ENCODE measurements around the gene CFAP77. TPM values are rescaled to one million over a fixed set of nuclear protein-coding genes. Genes with fewer than 3 reads are reported as not detected.

The CFAP77 gene
- total RNA-seq, 1 donor from 2014 or later = 1.8 TPM

- TF ChIP-seq EZH2 (IDR thresholded peaks at IDR 0.05) = no peak
- TF ChIP-seq CTCF (IDR thresholded peaks at IDR 0.05) = no peak
- no peak for TF ChIP-seq EZH2phosphoT487 (IDR thresholded peaks at IDR 0.05)
- H3K4me3 ChIP-seq = no peak overlapping the region
- Mint-ChIP-seq H3K9me3 (no peaks in the 10 kb centered on the region), H3K36me3 (peaks cover 2% of the 10 kb centered on the region), H3K27me3 (ENCODE audit: insufficient read depth, low read depth) (peaks cover 10% of the 10 kb centered on the region), H3K4me3 (no peak overlapping the region), H3K4me1 (peaks cover 60% of the 10 kb centered on the region), H3K27ac (peak overlapping the region; percentile 95)
- peaks cover 21% of the 10 kb centered on the region for H3F3A ChIP-seq (ENCODE audit: low read depth)
- no peaks in the 10 kb centered on the region for H3K79me2 ChIP-seq (ENCODE audit: low read depth)
- H3K27ac ChIP-seq = no peak overlapping the region
- H3K9me3 ChIP-seq (ENCODE audit: low read depth) = no peaks in the 10 kb centered on the region
- no peaks in the 10 kb centered on the region for H4K20me1 ChIP-seq (ENCODE audit: low read depth)
- peaks cover 50% of the 10 kb centered on the region for H3K4me1 ChIP-seq
- no peaks in the 10 kb centered on the region for H3K36me3 ChIP-seq
- no peak overlapping the region for H3K9ac ChIP-seq
- peak; percentile 56 for DNase-seq (ENCODE audit: low spot score)
- peak overlapping the region; percentile 20 for H3K4me2 ChIP-seq
- no peak overlapping the region for H2AFZ ChIP-seq (replicated peaks)
- H3K27me3 ChIP-seq = no peaks in the 10 kb centered on the region
These were observed 133.9 kb downstream of the CFAP77 start for GRCh38 chr9:132543960-132544359.

- H3K4me3 Mint-ChIP-seq = peak overlapping the region; percentile 41
- H4K20me1 ChIP-seq (ENCODE audit: low read depth) = no peaks in the 10 kb centered on the region
These were observed 135.6 kb downstream of the CFAP77 start for GRCh38 chr9:132545578-132545977.

GRCh38 chr9:132546148-132547051 lies 136.4 kb downstream of the CFAP77 start:
- peaks cover 10% of the 10 kb centered on the region for H3K27me3 Mint-ChIP-seq (ENCODE audit: insufficient read depth, low read depth)
- peak overlapping the region; percentile 69 for H3K27ac Mint-ChIP-seq
- DNase-seq (ENCODE audit: low spot score) = peak; percentile 75
- Histone ChIP-seq H3K36me3 (no peaks in the 10 kb centered on the region), H3K9ac (no peak overlapping the region), H3K4me3 (peak overlapping the region; percentile 23), H3K9me3 (ENCODE audit: low read depth) (no peaks in the 10 kb centered on the region), H3K27me3 (no peaks in the 10 kb centered on the region), H3K79me2 (ENCODE audit: low read depth) (no peaks in the 10 kb centered on the region), H3K27ac (no peak overlapping the region), H3K4me2 (peak overlapping the region; percentile 69), H3F3A (ENCODE audit: low read depth) (peaks cover 21% of the 10 kb centered on the region), H3K4me1 (peaks cover 58% of the 10 kb centered on the region), H4K20me1 (ENCODE audit: low read depth) (no peaks in the 10 kb centered on the region), H2AFZ (replicated peaks) (peak overlapping the region; percentile 78)
- peaks cover 68% of the 10 kb centered on the region for H3K4me1 Mint-ChIP-seq
- no peaks in the 10 kb centered on the region for H3K9me3 Mint-ChIP-seq
- TF ChIP-seq CTCF (IDR thresholded peaks at IDR 0.05) (peak; percentile 67), EZH2 (IDR thresholded peaks at IDR 0.05) (no peak)
- no peaks in the 10 kb centered on the region for H3K36me3 Mint-ChIP-seq
- peak overlapping the region; percentile 74 for H3K4me3 Mint-ChIP-seq

More at GRCh38 chr9:132545578-132545977, 135.6 kb downstream of the CFAP77 start:
- no peaks in the 10 kb centered on the region for H3K9me3 Mint-ChIP-seq
- Histone ChIP-seq H3K4me2 (peak overlapping the region; percentile 69), H2AFZ (replicated peaks) (no peak overlapping the region), H3K4me1 (peaks cover 58% of the 10 kb centered on the region), H3K36me3 (no peaks in the 10 kb centered on the region), H3K9ac (no peak overlapping the region), H3K4me3 (peak overlapping the region; percentile 23), H3K27me3 (no peaks in the 10 kb centered on the region), H3K79me2 (ENCODE audit: low read depth) (no peaks in the 10 kb centered on the region), H3K27ac (no peak overlapping the region), H3K9me3 (ENCODE audit: low read depth) (no peaks in the 10 kb centered on the region), H3F3A (ENCODE audit: low read depth) (peaks cover 21% of the 10 kb centered on the region)
- TF ChIP-seq EZH2 (IDR thresholded peaks at IDR 0.05) = no peak
- no peak for TF ChIP-seq EZH2phosphoT487 (IDR thresholded peaks at IDR 0.05)
- TF ChIP-seq CTCF (IDR thresholded peaks at IDR 0.05) = no peak
- no peak overlapping the region for H3K27ac Mint-ChIP-seq
- peaks cover 67% of the 10 kb centered on the region for H3K4me1 Mint-ChIP-seq
- DNase-seq (ENCODE audit: low spot score) = no peak
- no peaks in the 10 kb centered on the region for H3K36me3 Mint-ChIP-seq
- peaks cover 10% of the 10 kb centered on the region for H3K27me3 Mint-ChIP-seq (ENCODE audit: insufficient read depth, low read depth)

All from neural progenitor cell (in vitro differentiated cells).